ENCODE data around the gene SUPT5H. TPM values are rescaled to one million over a fixed set of nuclear protein-coding genes. Genes with fewer than 3 reads are reported as not detected.

Gene SUPT5H
- total and polyA plus RNA-seq, 10 of the 15 experiments (the other 5 are each of a cell fraction or from before 2014, with no cell fraction given) = 27.2 to 194 (median 83.6) TPM

DNA sequence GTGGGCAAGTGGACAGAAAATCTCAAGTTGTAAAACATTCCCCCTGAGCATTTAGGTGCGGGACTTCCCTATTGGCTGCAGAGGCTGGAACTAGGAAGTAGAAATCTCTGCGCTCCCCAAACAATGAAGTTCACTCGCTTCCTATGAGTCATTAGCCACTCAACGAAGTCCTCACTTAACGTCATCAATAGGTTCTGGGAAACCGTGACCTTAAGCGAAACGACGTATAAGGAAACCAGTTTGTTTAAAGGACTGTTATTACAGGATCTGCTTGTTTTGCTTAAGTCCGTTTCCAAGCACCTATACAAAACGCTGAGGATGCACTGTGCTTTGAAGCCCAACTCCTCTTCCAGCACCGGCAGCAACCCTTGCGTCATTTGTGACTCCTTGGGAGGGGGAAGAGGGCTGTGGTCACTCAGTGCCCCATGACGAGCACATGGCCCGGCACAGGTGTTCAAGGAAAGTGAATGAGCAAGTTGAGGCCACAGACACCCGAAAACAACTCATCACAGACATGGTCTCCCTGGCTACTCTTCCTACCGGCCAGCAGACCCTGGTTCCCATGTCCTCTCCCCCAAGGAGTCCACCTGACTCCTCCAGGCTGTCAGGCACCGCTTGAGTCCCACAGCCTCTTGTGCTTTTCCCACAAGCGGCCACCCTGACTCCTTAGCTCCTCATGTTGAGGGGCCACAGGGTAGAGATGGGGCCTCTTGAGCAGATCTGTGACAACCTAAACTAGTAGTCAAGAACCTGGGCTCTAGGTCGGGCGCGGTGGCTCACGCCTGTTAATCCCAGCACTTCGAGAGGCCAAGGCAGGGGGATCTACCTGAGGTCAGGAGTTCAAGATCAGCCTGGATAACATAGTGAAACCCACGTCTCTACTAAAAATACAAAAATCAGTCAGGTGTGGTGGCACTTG is 14.4 kb upstream of the SUPT5H start (continued):
- TF ChIP-seq, protein P1, sequence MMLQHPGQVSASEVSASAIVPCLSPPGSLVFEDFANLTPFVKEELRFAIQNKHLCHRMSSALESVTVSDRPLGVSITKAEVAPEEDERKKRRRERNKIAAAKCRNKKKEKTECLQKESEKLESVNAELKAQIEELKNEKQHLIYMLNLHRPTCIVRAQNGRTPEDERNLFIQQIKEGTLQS (IDR thresholded peaks at IDR 0.05; ENCODE audit: borderline replicate concordance, extremely low read depth, low read depth, low read length) = no peak
- TF ChIP-seq, protein P2, sequence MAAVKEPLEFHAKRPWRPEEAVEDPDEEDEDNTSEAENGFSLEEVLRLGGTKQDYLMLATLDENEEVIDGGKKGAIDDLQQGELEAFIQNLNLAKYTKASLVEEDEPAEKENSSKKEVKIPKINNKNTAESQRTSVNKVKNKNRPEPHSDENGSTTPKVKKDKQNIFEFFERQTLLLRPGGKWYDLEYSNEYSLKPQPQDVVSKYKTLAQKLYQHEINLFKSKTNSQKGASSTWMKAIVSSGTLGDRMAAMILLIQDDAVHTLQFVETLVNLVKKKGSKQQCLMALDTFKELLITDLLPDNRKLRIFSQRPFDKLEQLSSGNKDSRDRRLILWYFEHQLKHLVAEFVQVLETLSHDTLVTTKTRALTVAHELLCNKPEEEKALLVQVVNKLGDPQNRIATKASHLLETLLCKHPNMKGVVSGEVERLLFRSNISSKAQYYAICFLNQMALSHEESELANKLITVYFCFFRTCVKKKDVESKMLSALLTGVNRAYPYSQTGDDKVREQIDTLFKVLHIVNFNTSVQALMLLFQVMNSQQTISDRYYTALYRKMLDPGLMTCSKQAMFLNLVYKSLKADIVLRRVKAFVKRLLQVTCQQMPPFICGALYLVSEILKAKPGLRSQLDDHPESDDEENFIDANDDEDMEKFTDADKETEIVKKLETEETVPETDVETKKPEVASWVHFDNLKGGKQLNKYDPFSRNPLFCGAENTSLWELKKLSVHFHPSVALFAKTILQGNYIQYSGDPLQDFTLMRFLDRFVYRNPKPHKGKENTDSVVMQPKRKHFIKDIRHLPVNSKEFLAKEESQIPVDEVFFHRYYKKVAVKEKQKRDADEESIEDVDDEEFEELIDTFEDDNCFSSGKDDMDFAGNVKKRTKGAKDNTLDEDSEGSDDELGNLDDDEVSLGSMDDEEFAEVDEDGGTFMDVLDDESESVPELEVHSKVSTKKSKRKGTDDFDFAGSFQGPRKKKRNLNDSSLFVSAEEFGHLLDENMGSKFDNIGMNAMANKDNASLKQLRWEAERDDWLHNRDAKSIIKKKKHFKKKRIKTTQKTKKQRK (IDR thresholded peaks at IDR 0.05; ENCODE audit: low read depth, low read length) = no peak
- TF ChIP-seq, protein P3, sequence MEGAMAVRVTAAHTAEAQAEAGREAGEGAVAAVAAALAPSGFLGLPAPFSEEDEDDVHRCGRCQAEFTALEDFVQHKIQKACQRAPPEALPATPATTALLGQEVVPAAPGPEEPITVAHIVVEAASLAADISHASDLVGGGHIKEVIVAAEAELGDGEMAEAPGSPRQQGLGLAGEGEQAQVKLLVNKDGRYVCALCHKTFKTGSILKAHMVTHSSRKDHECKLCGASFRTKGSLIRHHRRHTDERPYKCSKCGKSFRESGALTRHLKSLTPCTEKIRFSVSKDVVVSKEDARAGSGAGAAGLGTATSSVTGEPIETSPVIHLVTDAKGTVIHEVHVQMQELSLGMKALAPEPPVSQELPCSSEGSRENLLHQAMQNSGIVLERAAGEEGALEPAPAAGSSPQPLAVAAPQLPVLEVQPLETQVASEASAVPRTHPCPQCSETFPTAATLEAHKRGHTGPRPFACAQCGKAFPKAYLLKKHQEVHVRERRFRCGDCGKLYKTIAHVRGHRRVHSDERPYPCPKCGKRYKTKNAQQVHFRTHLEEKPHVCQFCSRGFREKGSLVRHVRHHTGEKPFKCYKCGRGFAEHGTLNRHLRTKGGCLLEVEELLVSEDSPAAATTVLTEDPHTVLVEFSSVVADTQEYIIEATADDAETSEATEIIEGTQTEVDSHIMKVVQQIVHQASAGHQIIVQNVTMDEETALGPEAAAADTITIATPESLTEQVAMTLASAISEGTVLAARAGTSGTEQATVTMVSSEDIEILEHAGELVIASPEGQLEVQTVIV (IDR thresholded peaks at IDR 0.05; ENCODE audit: borderline replicate concordance, partially characterized antibody) = no peak
- TF ChIP-seq RFX5 (IDR thresholded peaks at IDR 0.05; ENCODE audit: low read depth, low read length) = no peak
- TF ChIP-seq, protein P4, sequence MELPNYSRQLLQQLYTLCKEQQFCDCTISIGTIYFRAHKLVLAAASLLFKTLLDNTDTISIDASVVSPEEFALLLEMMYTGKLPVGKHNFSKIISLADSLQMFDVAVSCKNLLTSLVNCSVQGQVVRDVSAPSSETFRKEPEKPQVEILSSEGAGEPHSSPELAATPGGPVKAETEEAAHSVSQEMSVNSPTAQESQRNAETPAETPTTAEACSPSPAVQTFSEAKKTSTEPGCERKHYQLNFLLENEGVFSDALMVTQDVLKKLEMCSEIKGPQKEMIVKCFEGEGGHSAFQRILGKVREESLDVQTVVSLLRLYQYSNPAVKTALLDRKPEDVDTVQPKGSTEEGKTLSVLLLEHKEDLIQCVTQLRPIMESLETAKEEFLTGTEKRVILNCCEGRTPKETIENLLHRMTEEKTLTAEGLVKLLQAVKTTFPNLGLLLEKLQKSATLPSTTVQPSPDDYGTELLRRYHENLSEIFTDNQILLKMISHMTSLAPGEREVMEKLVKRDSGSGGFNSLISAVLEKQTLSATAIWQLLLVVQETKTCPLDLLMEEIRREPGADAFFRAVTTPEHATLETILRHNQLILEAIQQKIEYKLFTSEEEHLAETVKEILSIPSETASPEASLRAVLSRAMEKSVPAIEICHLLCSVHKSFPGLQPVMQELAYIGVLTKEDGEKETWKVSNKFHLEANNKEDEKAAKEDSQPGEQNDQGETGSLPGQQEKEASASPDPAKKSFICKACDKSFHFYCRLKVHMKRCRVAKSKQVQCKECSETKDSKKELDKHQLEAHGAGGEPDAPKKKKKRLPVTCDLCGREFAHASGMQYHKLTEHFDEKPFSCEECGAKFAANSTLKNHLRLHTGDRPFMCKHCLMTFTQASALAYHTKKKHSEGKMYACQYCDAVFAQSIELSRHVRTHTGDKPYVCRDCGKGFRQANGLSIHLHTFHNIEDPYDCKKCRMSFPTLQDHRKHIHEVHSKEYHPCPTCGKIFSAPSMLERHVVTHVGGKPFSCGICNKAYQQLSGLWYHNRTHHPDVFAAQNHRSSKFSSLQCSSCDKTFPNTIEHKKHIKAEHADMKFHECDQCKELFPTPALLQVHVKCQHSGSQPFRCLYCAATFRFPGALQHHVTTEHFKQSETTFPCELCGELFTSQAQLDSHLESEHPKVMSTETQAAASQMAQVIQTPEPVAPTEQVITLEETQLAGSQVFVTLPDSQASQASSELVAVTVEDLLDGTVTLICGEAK (IDR thresholded peaks at IDR 0.05; ENCODE audit: borderline replicate concordance) = no peak
- no peak for TF ChIP-seq SMAD5 (IDR thresholded peaks at IDR 0.05; ENCODE audit: low read depth)
- TF ChIP-seq SP1 (IDR thresholded peaks at IDR 0.05; ENCODE audit: low read depth, low read length) = no peak
- no peak for TF ChIP-seq ZZZ3 (IDR thresholded peaks at IDR 0.05; ENCODE audit: control insufficient read depth, insufficient read length, low read depth)
- TF ChIP-seq TARDBP (IDR thresholded peaks at IDR 0.05; ENCODE audit: borderline replicate concordance) = no peak
- TF ChIP-seq MEF2B (IDR thresholded peaks at IDR 0.05; ENCODE audit: partially characterized antibody, poor library complexity, severe bottlenecking) = no peak
- TF ChIP-seq, protein P5, sequence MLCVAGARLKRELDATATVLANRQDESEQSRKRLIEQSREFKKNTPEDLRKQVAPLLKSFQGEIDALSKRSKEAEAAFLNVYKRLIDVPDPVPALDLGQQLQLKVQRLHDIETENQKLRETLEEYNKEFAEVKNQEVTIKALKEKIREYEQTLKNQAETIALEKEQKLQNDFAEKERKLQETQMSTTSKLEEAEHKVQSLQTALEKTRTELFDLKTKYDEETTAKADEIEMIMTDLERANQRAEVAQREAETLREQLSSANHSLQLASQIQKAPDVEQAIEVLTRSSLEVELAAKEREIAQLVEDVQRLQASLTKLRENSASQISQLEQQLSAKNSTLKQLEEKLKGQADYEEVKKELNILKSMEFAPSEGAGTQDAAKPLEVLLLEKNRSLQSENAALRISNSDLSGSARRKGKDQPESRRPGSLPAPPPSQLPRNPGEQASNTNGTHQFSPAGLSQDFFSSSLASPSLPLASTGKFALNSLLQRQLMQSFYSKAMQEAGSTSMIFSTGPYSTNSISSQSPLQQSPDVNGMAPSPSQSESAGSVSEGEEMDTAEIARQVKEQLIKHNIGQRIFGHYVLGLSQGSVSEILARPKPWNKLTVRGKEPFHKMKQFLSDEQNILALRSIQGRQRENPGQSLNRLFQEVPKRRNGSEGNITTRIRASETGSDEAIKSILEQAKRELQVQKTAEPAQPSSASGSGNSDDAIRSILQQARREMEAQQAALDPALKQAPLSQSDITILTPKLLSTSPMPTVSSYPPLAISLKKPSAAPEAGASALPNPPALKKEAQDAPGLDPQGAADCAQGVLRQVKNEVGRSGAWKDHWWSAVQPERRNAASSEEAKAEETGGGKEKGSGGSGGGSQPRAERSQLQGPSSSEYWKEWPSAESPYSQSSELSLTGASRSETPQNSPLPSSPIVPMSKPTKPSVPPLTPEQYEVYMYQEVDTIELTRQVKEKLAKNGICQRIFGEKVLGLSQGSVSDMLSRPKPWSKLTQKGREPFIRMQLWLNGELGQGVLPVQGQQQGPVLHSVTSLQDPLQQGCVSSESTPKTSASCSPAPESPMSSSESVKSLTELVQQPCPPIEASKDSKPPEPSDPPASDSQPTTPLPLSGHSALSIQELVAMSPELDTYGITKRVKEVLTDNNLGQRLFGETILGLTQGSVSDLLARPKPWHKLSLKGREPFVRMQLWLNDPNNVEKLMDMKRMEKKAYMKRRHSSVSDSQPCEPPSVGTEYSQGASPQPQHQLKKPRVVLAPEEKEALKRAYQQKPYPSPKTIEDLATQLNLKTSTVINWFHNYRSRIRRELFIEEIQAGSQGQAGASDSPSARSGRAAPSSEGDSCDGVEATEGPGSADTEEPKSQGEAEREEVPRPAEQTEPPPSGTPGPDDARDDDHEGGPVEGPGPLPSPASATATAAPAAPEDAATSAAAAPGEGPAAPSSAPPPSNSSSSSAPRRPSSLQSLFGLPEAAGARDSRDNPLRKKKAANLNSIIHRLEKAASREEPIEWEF (IDR thresholded peaks at IDR 0.05; ENCODE audit: insufficient replicate concordance, low read depth, low read length) = no peak

All from GM12878 (cell line).